B cell (primary cell): ENCODE measurements around the gene HOMEZ. TPM values are rescaled to one million over a fixed set of nuclear protein-coding genes. Genes with fewer than 3 reads are reported as not detected.

Experiments used
- ATAC-seq: fragments of 200-7000 bp; cut with Tn5 transposase; one replicate; pipeline ENCODE4 v1.10.0; 2021; ENCODE audit warnings: low read depth, mild to moderate bottlenecking, moderate number of reproducible peaks, moderate library complexity
- CTCF ChIA-PET: fragments of 350-600 bp; sonication (Branson Sonifier 250); formaldehyde crosslinking; loops from one replicate; lab custom pipeline; 2021; ENCODE audit warnings: antibody characterized with exemption, inconsistent platforms; lab: Charles Lee
- POLR2A ChIA-PET: fragments of 350-600 bp; sonication (Branson Sonifier 250); formaldehyde crosslinking; loops from one replicate; lab custom pipeline; 2021; ENCODE audit warnings: antibody characterized with exemption; lab: Charles Lee
- DNase-seq: peaks from one replicate; pipeline ENCODE4 v3.0.0; 2013
- H2AFZ ChIP-seq: 2 replicates; pipeline ENCODE4 v1.6.1; 2012; ENCODE audit warnings: mild to moderate bottlenecking, low read depth, low read length; ENCODE audit not compliant: insufficient read depth, poor library complexity, severe bottlenecking
- H3K27ac ChIP-seq, 2 donors: 1 replicate in 1 of 2; 2 replicates in 1 of 2; pipeline ENCODE4 v1.5.1; 2012 to 2013; ENCODE audit warnings: low read length in 2 of 2, mild to moderate bottlenecking in 2 of 2, moderate library complexity in 1 of 2
- H3K27me3 ChIP-seq, 4 experiments: fragments of 200-600 bp in 1 of 4; sonication (generic) in 1 of 4; replicated peaks in 1 of 4; 1 replicate in 2 of 4; 2 replicates in 2 of 4; pipeline versions ENCODE4 v1.6.1 to v1.7.0; 2013 to 2016; ENCODE audit warnings: low read length in 3 of 4, mild to moderate bottlenecking in 2 of 4, mixed read lengths in 1 of 4, moderate library complexity in 1 of 4; ENCODE audit not compliant: insufficient read depth in 4 of 4, control insufficient read depth in 3 of 4; ENCODE audit errors: control extremely low read depth in 1 of 4
- H3K36me3 ChIP-seq, 2 experiments: replicated peaks in 1 of 2; 1 replicate in 1 of 2; 2 replicates in 1 of 2; pipeline versions ENCODE4 v1.6.1 to v1.7.1; 2013; ENCODE audit warnings: low read length in 1 of 2; ENCODE audit not compliant: insufficient read depth in 2 of 2, control insufficient read depth in 1 of 2; ENCODE audit errors: control extremely low read depth in 1 of 2, extremely low read depth in 1 of 2
- H3K4me1 ChIP-seq, 2 donors: fragments of 200-600 bp in 1 of 2; sonication (generic) in 1 of 2; 1 replicate in 1 of 2; 2 replicates in 1 of 2; pipeline versions ENCODE4 v1.5.1 to v1.6.1; 2013 to 2017; ENCODE audit warnings: low read length in 2 of 2; ENCODE audit not compliant: control insufficient read depth in 2 of 2, insufficient read depth in 2 of 2
- H3K4me2 ChIP-seq: replicated peaks from 2 replicates; pipeline ENCODE3; 2012; ENCODE audit warnings: mild to moderate bottlenecking, low read depth, low read length; ENCODE audit not compliant: poor library complexity, severe bottlenecking
- H3K4me3 ChIP-seq, 5 experiments: fragments of 200-600 bp in 1 of 5; sonication (generic) in 1 of 5; 1 replicate in 3 of 5; 2 replicates in 2 of 5; pipeline versions ENCODE4 v1.5.1 to v1.7.0; 2011 to 2016; ENCODE audit warnings: low read length in 4 of 5, mild to moderate bottlenecking in 4 of 5, low read depth in 2 of 5, control low read depth in 1 of 5, moderate library complexity in 1 of 5; ENCODE audit not compliant: insufficient read depth in 1 of 5; ENCODE audit errors: control extremely low read depth in 1 of 5, extremely low read depth in 1 of 5
- H3K79me2 ChIP-seq: fragments of 200-600 bp; sonication (generic); one replicate; pipeline ENCODE4 v1.6.0; 2016; ENCODE audit warnings: low read length; ENCODE audit not compliant: control insufficient read depth, insufficient read depth
- H3K9ac ChIP-seq: fragments of 200-600 bp; sonication (generic); 2 replicates; pipeline ENCODE4 v1.6.1; 2017; ENCODE audit warnings: mild to moderate bottlenecking, low read length, moderate library complexity
- H3K9me3 ChIP-seq, 3 donors: one replicate each; pipeline versions ENCODE4 v1.6.1 to v1.7.1; 2013; ENCODE audit warnings: low read length in 2 of 3; ENCODE audit not compliant: control insufficient read depth in 2 of 3, insufficient read depth in 1 of 3; ENCODE audit errors: control extremely low read depth in 1 of 3
- H4K20me1 ChIP-seq: 2 replicates; pipeline ENCODE4 v1.6.0; 2012; ENCODE audit warnings: mild to moderate bottlenecking, low read length; ENCODE audit not compliant: insufficient read depth, control insufficient read depth, poor library complexity, severe bottlenecking
- H3K27ac Mint-ChIP-seq: one replicate; pipeline ENCODE4 v1.8.0; 2021; ENCODE audit warnings: mixed read lengths
- H3K27me3 Mint-ChIP-seq: one replicate; pipeline ENCODE4 v1.8.0; 2021; ENCODE audit warnings: mixed read lengths
- H3K4me1 Mint-ChIP-seq: one replicate; pipeline ENCODE4 v1.8.0; 2021; ENCODE audit warnings: mixed read lengths
- H3K4me3 Mint-ChIP-seq: one replicate; pipeline ENCODE4 v1.8.0; 2021; ENCODE audit warnings: mixed read lengths
- H3K9me3 Mint-ChIP-seq: one replicate; pipeline ENCODE4 v1.8.0; 2022; ENCODE audit warnings: mixed read lengths; ENCODE audit not compliant: insufficient read depth
- EZH2 ChIP-seq: IDR thresholded peaks from 2 replicates; pipeline ENCODE4 v1.6.1; 2012; ENCODE audit warnings: borderline replicate concordance, low read depth, mild to moderate bottlenecking, moderate library complexity, low read length; ENCODE audit not compliant: insufficient read depth, poor library complexity, severe bottlenecking
- WGBS: methylation state at CpG from one replicate; pipeline ENCODE4 v1.1.5; 2013; ENCODE audit warnings: missing lambda C conversion rate; ENCODE audit not compliant: insufficient coverage; 5-methylcytosine and 5-hydroxymethylcytosine counted together
- intact Hi-C: fragments of 100-400 bp; cut with micrococcal nuclease; formaldehyde crosslinking; loops from one replicate; pipeline ENCODE4 v1.10.0; 2022
- polyA plus RNA-seq: library from polyadenylated mRNA; depleted of rRNA; stranded (reverse); fragments of >200 nt; gene quantifications from 2 replicates; pipeline ENCODE4 v1.2.3, GENCODE V29; 2012
- total RNA-seq, 2 donors: library from RNA; stranded (reverse); fragments of 120-200 nt in 1 of 2; gene quantifications; 1 replicate in 1 of 2; 2 replicates in 1 of 2; pipeline versions ENCODE4 v1.2.3 to v1.2.4, GENCODE V29; 2013 to 2022
- TF ChIP-seq, protein P1 (sequence below): fragments of 200-600 bp; IDR thresholded peaks from one replicate; pipeline ENCODE4 v1.8.0; 2022; ENCODE audit warnings: antibody characterized with exemption, mild to moderate bottlenecking

Gene HOMEZ
- total and polyA plus RNA-seq, 2 donors (not counting 1 experiment from before 2014, with no cell fraction given), result 4.2 to 15.5 TPM

DNA sequence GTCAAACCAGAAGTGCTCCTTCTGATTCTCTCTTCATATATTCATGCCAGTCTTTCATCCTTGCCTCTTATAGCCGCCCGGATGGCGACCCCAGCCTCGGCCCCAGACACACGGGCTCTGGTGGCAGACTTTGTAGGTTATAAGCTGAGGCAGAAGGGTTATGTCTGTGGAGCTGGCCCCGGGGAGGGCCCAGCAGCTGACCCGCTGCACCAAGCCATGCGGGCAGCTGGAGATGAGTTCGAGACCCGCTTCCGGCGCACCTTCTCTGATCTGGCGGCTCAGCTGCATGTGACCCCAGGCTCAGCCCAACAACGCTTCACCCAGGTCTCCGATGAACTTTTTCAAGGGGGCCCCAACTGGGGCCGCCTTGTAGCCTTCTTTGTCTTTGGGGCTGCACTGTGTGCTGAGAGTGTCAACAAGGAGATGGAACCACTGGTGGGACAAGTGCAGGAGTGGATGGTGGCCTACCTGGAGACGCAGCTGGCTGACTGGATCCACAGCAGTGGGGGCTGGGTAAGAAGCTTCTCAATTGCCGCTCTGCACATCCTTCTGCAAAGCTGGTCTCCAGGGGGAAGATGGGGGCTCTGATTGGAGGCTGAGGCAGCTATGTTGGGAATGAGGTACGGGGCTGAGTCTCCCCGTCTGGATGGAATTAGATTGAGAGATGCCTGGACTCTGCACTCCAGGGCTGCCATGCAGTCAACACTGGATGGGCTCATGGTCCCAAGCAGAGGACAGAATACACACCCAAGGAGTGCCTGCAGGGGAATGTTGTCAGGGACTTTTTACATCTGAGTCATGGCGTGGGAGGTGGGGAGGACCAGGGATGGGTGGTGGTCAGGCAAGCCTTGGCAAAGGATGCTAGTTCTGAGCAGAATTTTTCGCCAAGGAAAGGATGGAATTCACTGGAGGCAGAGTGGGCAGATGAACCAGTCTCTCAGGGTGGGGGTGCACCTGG lies 22.0 kb upstream of the HOMEZ start:
- H3K27me3 ChIP-seq, result no peaks in the 10 kb centered on the region
- peak overlapping the region; percentile 81 for H3K4me3 Mint-ChIP-seq
- ChIA-PET CTCF (interaction anchor here (2.9 to 3.2 kb wide), 2 partner anchors 13 kb away, joined by 12 to 27 read pairs; partner anchors contain the start of gene PABPN1), POLR2A (interaction anchor here (0.6 to 1.8 kb wide), 2 partner anchors 9 to 13 kb away, joined by 3 to 13 read pairs; partner anchors contain the start of gene PABPN1)
- H3K9me3 Mint-ChIP-seq, result no peaks in the 10 kb centered on the region
- intact Hi-C loops, result loop anchor here (10.0 kb wide), 1 partner anchor 303 kb away; no protein-coding TSS in a partner anchor
- H3K36me3 ChIP-seq, result no peaks in the 10 kb centered on the region
- H3K4me1 Mint-ChIP-seq, result peaks cover 29% of the 10 kb centered on the region
- no peak for DNase-seq
- H3K27ac ChIP-seq, result no peak overlapping the region
- no peaks in the 10 kb centered on the region for H3K27me3 Mint-ChIP-seq
- no peaks in the 10 kb centered on the region for H3K79me2 ChIP-seq
- no peak for TF ChIP-seq EZH2
- TF ChIP-seq, protein P1, sequence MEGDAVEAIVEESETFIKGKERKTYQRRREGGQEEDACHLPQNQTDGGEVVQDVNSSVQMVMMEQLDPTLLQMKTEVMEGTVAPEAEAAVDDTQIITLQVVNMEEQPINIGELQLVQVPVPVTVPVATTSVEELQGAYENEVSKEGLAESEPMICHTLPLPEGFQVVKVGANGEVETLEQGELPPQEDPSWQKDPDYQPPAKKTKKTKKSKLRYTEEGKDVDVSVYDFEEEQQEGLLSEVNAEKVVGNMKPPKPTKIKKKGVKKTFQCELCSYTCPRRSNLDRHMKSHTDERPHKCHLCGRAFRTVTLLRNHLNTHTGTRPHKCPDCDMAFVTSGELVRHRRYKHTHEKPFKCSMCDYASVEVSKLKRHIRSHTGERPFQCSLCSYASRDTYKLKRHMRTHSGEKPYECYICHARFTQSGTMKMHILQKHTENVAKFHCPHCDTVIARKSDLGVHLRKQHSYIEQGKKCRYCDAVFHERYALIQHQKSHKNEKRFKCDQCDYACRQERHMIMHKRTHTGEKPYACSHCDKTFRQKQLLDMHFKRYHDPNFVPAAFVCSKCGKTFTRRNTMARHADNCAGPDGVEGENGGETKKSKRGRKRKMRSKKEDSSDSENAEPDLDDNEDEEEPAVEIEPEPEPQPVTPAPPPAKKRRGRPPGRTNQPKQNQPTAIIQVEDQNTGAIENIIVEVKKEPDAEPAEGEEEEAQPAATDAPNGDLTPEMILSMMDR, result no peak
- no peak overlapping the region for H3K9ac ChIP-seq
- H4K20me1 ChIP-seq, result no peaks in the 10 kb centered on the region
- ATAC-seq, result no peak
- no peak overlapping the region for H3K4me3 ChIP-seq
- H3K4me1 ChIP-seq, result peaks cover 14 to 28% of the 10 kb centered on the region in 2 donors
- H3K27ac Mint-ChIP-seq, result peak overlapping the region; percentile 54
- no peak overlapping the region for H2AFZ ChIP-seq
- WGBS, result 97% methylated on average over 18 of the region's 22 CpGs
- peak overlapping the region; percentile 76 for H3K4me2 ChIP-seq
- H3K9me3 ChIP-seq, result peaks cover 0 to 3% (median 0%) of the 10 kb centered on the region in 3 donors
